HG03097 (cell line): ENCODE measurements around the gene NFKB1.

Source experiments
- ATAC-seq: cut with Tn5 transposase; IDR thresholded peaks from one replicate; pipeline ENCODE4 v1.9.1; 2021; ENCODE audit not compliant: unreplicated experiment, low FRiP score

Gene NFKB1

GRCh38 chr4:102497986-102498385 lies 3.2 kb upstream of the NFKB1 start:
- ATAC-seq, result no peak

- peak; percentile 19 for ATAC-seq
Observed at GRCh38 chr4:102500352-102500695, 835 bp upstream of the NFKB1 start.

- peak; percentile 30 for ATAC-seq
Observed at GRCh38 chr4:102501447-102501696, 213 bp downstream of the NFKB1 start.

GRCh38 chr4:102502543-102502818 lies 1.3 kb downstream of the NFKB1 start:
- ATAC-seq, result no peak

GRCh38 chr4:102503301-102503746 lies 2.2 kb downstream of the NFKB1 start:
- ATAC-seq, result no peak

DNA sequence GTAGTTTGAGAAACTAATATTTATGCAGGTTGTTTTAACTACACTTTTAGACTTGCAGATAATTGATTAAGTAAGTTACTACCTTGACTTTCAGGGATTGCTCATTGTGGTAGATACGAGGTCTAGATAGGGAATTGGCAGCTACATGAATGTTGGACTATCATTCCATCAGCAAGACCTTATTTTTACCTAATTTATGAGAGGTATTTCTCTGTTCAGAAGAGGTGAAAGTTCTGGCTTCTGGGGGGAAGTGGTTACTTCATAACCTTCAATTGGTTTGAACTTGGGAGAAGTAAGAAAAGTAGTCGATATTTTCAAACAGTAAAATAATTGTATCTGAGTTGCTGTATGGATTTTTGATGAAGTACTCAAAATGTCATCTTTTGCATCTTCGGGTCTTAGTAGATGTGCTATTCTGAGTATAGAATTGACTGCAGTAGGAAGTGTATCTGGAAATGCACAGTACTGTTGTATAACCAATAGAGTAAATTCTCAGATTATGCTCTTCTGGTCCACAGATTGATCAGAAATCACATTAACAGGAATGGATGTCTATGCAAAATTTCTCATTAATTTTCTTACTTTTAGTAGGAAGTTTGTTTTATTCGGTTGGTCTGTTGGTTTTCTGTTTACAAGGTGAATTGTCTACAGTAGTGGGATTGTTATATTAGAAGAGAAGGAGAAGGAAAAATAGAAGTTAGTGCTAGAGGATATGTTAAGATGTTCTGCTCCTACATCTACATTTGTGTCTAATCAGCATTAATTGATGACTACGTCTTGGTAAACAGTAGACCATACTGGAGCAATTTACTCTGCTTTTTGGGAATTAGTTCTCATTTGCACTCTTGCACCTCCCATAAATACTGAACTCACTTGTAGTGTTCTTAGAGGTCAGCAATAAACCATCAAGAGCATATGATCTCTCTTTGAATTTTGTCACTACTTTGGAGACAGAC lies 3.0 kb downstream of the NFKB1 start:
- no peak for ATAC-seq

DNA sequence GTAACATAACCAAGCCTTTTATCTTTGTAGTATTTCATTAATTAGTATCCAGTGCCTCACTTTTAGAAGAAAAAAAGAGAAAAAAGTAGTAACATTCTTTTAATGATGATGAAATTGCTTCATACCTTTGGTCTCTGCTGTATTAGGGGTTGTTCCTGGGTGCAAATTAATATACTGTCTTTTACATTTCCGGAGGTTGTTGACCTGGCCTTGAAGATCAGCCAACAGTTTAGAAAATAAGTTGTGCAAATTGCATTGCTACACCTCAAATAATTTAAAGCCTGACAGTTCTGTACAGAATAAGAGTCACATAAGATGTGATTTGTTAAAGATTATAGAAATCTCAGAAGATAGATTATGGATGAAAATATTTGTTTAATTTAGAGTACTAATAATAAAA lies 3.8 kb downstream of the NFKB1 start:
- ATAC-seq, result no peak

DNA sequence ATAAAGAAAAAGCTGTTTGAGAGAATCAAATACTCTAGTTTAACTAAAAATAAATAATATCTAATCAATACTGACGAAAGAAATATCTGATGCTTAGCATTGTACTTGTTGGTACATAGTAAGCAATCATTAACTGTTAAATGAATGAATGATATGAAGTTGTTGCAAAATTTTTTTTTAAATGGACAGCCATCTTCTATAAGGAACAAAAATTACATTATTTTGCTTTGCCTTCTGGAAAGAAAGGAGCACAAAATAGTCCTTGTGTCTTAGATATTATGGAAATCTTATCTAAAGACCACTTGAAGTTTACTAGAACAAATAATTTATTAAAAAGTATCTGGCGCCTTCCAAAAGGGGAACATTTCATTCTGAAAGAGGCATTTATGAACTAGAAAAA lies 4.5 kb downstream of the NFKB1 start:
- ATAC-seq, result no peak

DNA sequence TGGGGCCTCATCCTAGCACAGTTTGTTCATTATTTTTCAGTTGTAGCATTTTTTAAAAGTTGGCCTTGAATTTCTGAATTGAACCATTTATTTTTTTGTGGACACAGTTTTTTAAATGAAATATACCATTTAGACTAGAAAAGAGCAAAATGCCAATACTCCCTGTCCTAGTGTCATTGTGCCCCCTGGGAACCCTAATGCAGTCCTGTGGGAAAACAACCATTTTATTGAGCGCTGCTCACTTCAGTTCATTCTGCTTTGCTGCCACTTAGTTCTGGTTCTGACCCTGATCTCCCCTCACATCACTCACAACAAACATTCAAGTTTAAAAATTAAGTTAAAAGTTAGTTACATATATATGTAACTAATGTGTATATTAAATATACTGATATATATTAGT lies 5.4 kb downstream of the NFKB1 start:
- no peak for ATAC-seq

GRCh38 chr4:102511830-102512605 lies 10.9 kb downstream of the NFKB1 start:
- ATAC-seq, result no peak

DNA sequence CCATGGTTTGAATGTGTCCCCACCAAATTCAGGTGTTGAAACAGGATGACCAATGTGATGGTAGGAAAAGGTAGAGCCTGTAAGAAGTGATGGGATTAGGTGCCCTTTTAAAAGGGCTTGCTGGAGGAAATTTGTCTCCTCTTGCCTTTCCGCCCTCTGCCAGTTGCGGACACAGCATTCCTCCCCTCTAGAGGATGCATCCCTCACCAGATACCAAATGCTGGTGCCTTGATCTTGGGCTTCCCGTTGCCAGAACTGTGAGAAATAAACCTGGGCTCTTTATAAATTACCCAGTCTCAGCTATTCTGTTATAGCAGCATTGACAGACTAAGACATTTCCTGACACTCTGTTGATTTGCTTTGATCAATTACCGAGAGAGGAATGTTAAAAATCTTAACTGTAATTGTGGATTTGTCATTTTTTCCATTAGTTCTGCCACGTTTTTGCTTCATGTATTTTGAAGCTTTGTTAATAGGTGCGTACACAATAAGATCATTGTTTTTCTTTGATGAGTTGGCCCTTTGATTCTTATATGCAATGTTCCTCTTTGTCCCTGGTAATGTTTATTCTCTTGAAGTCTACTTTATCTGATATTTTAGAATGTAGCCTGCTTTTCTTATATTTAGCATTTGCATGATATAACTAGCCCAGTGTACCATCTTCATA lies 13.3 kb downstream of the NFKB1 start:
- ATAC-seq, result no peak

- ATAC-seq, result no peak
Observed at GRCh38 chr4:102517753-102518152, 16.6 kb downstream of the NFKB1 start.

DNA sequence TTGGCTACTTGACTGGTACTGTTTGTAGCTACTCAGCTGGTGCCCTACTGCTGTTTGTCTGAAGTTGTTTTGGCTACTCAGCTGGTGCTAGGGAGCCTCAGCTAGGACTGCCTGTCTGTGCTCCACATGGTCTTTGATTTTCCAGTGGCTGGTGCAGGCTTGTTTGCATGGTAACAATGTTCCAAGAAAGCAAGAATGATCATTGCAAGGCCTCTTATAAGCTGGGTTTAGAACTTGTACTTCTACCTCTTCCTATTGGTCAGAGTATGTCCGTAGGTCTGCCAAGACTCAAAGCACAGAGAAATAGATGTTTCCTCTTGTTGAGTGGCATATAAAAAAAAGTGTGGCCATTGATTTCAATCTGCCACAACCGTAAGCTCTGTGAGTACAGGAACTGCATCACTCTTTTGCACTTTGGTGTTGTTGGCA lies 17.6 kb downstream of the NFKB1 start:
- no peak for ATAC-seq

DNA sequence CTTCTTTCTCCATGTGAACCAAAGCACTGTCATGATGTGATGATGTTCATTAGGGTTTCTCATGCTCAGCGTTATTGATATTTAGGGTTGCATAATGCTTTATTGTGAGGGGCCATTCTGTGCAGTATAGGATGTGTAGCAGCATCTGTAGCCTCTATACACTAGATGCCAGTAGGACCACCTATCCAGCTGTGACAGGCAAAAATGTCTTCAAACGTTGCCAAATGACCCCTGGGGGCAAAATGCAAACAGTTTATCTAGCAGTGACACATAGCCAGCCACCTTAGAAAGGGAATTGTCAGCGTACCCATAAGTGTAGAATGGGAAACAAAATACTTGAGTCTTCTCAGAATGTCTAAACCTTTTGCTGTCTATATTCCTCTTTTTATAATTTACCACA lies 18.8 kb downstream of the NFKB1 start:
- ATAC-seq, result no peak

DNA sequence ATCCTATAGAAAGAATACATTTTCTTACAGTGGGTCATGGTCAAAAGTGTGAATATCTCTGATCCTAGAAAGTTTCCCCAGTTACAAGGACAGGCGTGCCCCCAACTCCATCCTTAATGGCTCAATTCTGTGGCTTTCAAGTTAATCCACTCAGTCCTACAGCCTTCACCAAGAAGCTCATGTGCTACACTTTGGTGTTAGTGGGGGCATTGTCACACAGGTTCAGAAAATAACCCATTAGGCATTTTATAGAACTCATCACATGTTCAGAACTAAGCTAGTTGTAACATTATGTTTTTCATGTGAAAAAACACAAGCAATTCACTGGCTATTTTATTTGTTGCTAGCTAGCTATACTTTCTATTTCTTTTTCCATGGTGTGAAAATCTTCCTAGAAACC lies 20.4 kb downstream of the NFKB1 start:
- ATAC-seq, result no peak

- ATAC-seq, result no peak
Observed at GRCh38 chr4:102522031-102522440, 20.9 kb downstream of the NFKB1 start.

GRCh38 chr4:102524691-102525090 lies 23.5 kb downstream of the NFKB1 start:
- ATAC-seq, result no peak

- ATAC-seq, result no peak
Observed at GRCh38 chr4:102525097-102525496, 23.9 kb downstream of the NFKB1 start.

DNA sequence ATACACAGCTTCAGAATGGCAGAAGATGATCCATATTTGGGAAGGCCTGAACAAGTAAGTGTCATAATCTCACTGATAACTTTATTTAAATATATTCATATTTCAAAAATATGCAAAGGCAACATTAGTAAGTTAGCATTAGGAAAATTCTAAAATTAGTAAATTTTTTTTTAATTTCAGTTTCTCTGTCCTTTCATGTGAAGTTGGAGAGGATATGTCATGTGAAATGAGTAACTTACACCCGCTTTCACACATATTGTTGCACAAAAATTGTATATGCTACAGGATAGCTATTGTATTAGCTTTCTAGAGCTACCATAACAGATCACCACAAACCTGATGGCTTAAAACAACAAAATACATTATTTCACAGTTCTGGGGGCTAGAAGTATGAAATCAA lies 24.3 kb downstream of the NFKB1 start:
- ATAC-seq, result no peak

GRCh38 chr4:102526532-102526931 lies 25.4 kb downstream of the NFKB1 start:
- no peak for ATAC-seq

- no peak for ATAC-seq
Observed at GRCh38 chr4:102527695-102528283, 26.6 kb downstream of the NFKB1 start.
